ENCODE measurements around the gene S100A5. TPM values are rescaled to one million over a fixed set of nuclear protein-coding genes. Genes with fewer than 3 reads are reported as not detected.

S100A5 gene
- polyA plus RNA-seq, 6 donors from 2014 or later, result not detected

- no peaks in the 10 kb centered on the region for H3K36me3 Mint-ChIP-seq
- peak overlapping the region in 4 of 6 donors; percentile 11 to 73 (median 32) for H3K27ac Mint-ChIP-seq
- peak; percentile 88 to 92 for ATAC-seq (ENCODE audit: low read depth in 2 of 2)
- peak; percentile 69 for DNase-seq
- H3K27me3 Mint-ChIP-seq, result peaks cover 21 to 50% (median 33%) of the 10 kb centered on the region in 3 donors
- H3K4me3 Mint-ChIP-seq, result peak overlapping the region in 2 of 8 donors; percentile 0 to 50
- H3K9me3 Mint-ChIP-seq, result no peaks in the 10 kb centered on the region
- H3K4me1 Mint-ChIP-seq, result peaks cover 10 to 16% (median 12%) of the 10 kb centered on the region in 3 donors
These were observed 45.7 kb downstream of the S100A5 start for GRCh38 chr1:153494976-153495535.

GRCh38 chr1:153493343-153493960 is 47.3 kb downstream of the S100A5 start:
- H3K4me1 Mint-ChIP-seq, result peaks cover 10 to 16% (median 12%) of the 10 kb centered on the region in 3 donors
- H3K9me3 Mint-ChIP-seq, result no peaks in the 10 kb centered on the region
- ATAC-seq (ENCODE audit: low read depth in 2 of 2) (no peak), DNase-seq (no peak)
- no peaks in the 10 kb centered on the region for H3K36me3 Mint-ChIP-seq
- peak overlapping the region in 1 of 6 donors; percentile 24 for H3K27ac Mint-ChIP-seq
- peak overlapping the region in 1 of 8 donors; percentile 26 for H3K4me3 Mint-ChIP-seq
- H3K27me3 Mint-ChIP-seq, result peaks cover 12 to 37% (median 33%) of the 10 kb centered on the region in 3 donors

GRCh38 chr1:153490272-153491051 is 50.3 kb downstream of the S100A5 start:
- DNase-seq, result no peak
- H3K36me3 Mint-ChIP-seq, result no peaks in the 10 kb centered on the region
- no peak overlapping the region for H3K4me3 Mint-ChIP-seq
- no peak for ATAC-seq (ENCODE audit: low read depth in 2 of 2)
- peaks cover 8 to 13% (median 8%) of the 10 kb centered on the region in 3 donors for H3K4me1 Mint-ChIP-seq
- peaks cover 15 to 44% (median 41%) of the 10 kb centered on the region in 3 donors for H3K27me3 Mint-ChIP-seq
- H3K27ac Mint-ChIP-seq, result peak overlapping the region in 2 of 6 donors; percentile 62 to 88
- peaks cover 0 to 2% (median 0%) of the 10 kb centered on the region in 7 donors for H3K9me3 Mint-ChIP-seq

GRCh38 chr1:153488731-153489130 is 52.0 kb downstream of the S100A5 start:
- DNase-seq, result no peak
- no peak for ATAC-seq (ENCODE audit: low read depth in 2 of 2)
- Mint-ChIP-seq H3K27ac (no peak overlapping the region), H3K27me3 (peaks cover 26 to 57% (median 56%) of the 10 kb centered on the region in 3 donors), H3K9me3 (peaks cover 0 to 3% (median 0%) of the 10 kb centered on the region in 7 donors), H3K36me3 (no peaks in the 10 kb centered on the region), H3K4me3 (no peak overlapping the region), H3K4me1 (peaks cover 0 to 5% (median 0%) of the 10 kb centered on the region in 3 donors)

GRCh38 chr1:153487707-153488106 is 53.0 kb downstream of the S100A5 start:
- peak overlapping the region in 1 of 6 donors; percentile 12 for H3K27ac Mint-ChIP-seq

More at GRCh38 chr1:153487707-153488106, 53.0 kb downstream of the S100A5 start:
- H3K9me3 Mint-ChIP-seq, result peaks cover 0 to 3% (median 0%) of the 10 kb centered on the region in 7 donors
- peaks cover 30 to 63% (median 53%) of the 10 kb centered on the region in 3 donors for H3K27me3 Mint-ChIP-seq
- ATAC-seq (ENCODE audit: low read depth in 2 of 2) (no peak), DNase-seq (no peak)
- H3K4me3 Mint-ChIP-seq, result no peak overlapping the region
- H3K4me1 Mint-ChIP-seq, result no peaks in the 10 kb centered on the region
- H3K36me3 Mint-ChIP-seq, result no peaks in the 10 kb centered on the region

Other genes starting within 250 kb of the S100A5 start
- not detected for gene PGLYRP3, start 228.0 kb downstream of the S100A5 start, polyA plus RNA-seq (ENCODE audit: low read depth in 6 of 6)
- gene PGLYRP4, start 192.1 kb downstream of the S100A5 start, polyA plus RNA-seq (ENCODE audit: low read depth in 6 of 6), result not detected
- gene S100A9, start 183.1 kb downstream of the S100A5 start, polyA plus RNA-seq (ENCODE audit: low read depth in 6 of 6), result 100 to 1,000 TPM in 1 of 6 donors, 10 to 100 TPM in 5; 14.4 to 194 (median 48.2) TPM
- gene S100A12, start 165.3 kb downstream of the S100A5 start, polyA plus RNA-seq (ENCODE audit: low read depth in 6 of 6), result 1 to 10 TPM; 1.0 to 7.8 (median 3.1) TPM
- 100 to 1,000 TPM in 1 of 6 donors, 10 to 100 TPM in 4, 1 to 10 TPM in 1; 6.3 to 131 (median 36.3) TPM for gene S100A8, start 149.9 kb downstream of the S100A5 start, polyA plus RNA-seq (ENCODE audit: low read depth in 6 of 6)
- gene S100A7A, start 124.4 kb downstream of the S100A5 start, polyA plus RNA-seq (ENCODE audit: low read depth in 6 of 6), result not detected
- not detected for gene S100A7, start 80.3 kb downstream of the S100A5 start, polyA plus RNA-seq (ENCODE audit: low read depth in 6 of 6)
- gene S100A6, start 4.9 kb downstream of the S100A5 start, polyA plus RNA-seq (ENCODE audit: low read depth in 6 of 6), result 100 to 1,000 TPM; 131 to 239 (median 154) TPM
- 100 to 1,000 TPM in 2 of 6 donors, 10 to 100 TPM in 4; 50.2 to 167 (median 93.2) TPM for gene S100A4, start 4.9 kb upstream of the S100A5 start, polyA plus RNA-seq (ENCODE audit: low read depth in 6 of 6)
- not detected for gene S100A3, start 8.3 kb upstream of the S100A5 start, polyA plus RNA-seq (ENCODE audit: low read depth in 6 of 6)
- gene S100A2, start 24.9 kb upstream of the S100A5 start, polyA plus RNA-seq (ENCODE audit: low read depth in 6 of 6), result not detected
- not detected for gene S100A16, start 72.2 kb upstream of the S100A5 start, polyA plus RNA-seq (ENCODE audit: low read depth in 6 of 6)
- gene S100A14, start 75.4 kb upstream of the S100A5 start, polyA plus RNA-seq (ENCODE audit: low read depth in 6 of 6), result not detected
- 1 to 10 TPM in 4 of 6 donors, not detected in 2; 1.2 to 2.1 (median 1.6) TPM for gene S100A13, start 86.6 kb upstream of the S100A5 start, polyA plus RNA-seq (ENCODE audit: low read depth in 6 of 6)
- not detected for gene S100A1, start 87.5 kb upstream of the S100A5 start, polyA plus RNA-seq (ENCODE audit: low read depth in 6 of 6)
- gene CHTOP, start 93.1 kb upstream of the S100A5 start, polyA plus RNA-seq (ENCODE audit: low read depth in 6 of 6), result 10 to 100 TPM; 43.3 to 94.4 (median 54.4) TPM
- gene SNAPIN, start 117.8 kb upstream of the S100A5 start, polyA plus RNA-seq (ENCODE audit: low read depth in 6 of 6), result 100 to 1,000 TPM in 2 of 6 donors, 10 to 100 TPM in 4; 51.1 to 111 (median 90.1) TPM
- gene ILF2, start 130.1 kb upstream of the S100A5 start, polyA plus RNA-seq (ENCODE audit: low read depth in 6 of 6), result 100 to 1,000 TPM; 124 to 202 (median 134) TPM
- gene NPR1, start 137.8 kb upstream of the S100A5 start, polyA plus RNA-seq (ENCODE audit: low read depth in 6 of 6), result not detected
- gene INTS3, start 187.1 kb upstream of the S100A5 start, polyA plus RNA-seq (ENCODE audit: low read depth in 6 of 6), result 10 to 100 TPM in 5 of 6 donors, 1 to 10 TPM in 1; 6.0 to 15.1 (median 11.5) TPM
- 1 to 10 TPM; 3.2 to 5.4 (median 4.1) TPM for gene SLC27A3, start 234.5 kb upstream of the S100A5 start, polyA plus RNA-seq (ENCODE audit: low read depth in 6 of 6)

All from naive B cell (primary cell).